UCSD-AML1 (cell line): ENCODE results near the gene NUTF2.
"Not testable (repeated sequence)": the region's sequence is repeated elsewhere in the genome, so short reads cannot be mapped to it uniquely, and the experiment has no call there.

Experiments used
- DNase-seq: peaks from one replicate; lab custom pipeline; 2025; ENCODE audit not compliant: unreplicated experiment; lab: John Stamatoyannopoulos, UW

The NUTF2 gene

DNA sequence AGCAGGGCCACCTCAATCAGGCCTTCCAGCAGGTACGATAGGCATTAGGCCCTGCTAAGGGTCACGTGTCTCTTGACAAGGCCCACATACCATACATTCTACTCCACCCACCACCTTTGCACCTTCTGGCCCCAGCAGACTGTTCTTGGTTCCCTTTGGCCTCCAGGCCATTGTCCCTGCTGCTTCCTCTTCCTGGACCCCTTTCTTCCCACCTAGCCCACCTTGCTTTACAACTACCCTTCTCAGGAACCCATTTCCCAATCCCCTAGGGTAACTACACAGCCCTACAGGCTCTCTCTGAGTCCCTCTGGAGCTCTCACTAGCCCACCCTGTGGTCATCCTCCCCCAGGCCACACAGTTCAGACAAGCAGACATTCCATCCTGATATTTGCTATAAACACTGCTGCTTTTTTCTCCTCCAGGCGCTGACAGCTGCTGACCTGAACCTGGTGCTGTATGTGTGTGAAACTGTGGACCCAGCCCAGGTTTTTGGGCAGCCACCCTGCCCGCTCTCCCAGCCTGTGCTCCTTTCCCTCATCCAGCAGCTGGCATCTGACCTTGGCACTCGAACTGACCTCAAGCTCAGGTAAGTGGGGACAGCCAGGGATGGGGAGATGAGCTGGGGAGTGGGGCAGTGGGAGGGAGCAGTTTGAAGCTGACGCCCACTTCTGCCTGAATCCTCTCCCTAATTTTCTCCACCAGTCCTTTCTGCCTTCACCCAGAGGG is 36.6 kb downstream of the NUTF2 start:
- DNase-seq: no peak

DNA sequence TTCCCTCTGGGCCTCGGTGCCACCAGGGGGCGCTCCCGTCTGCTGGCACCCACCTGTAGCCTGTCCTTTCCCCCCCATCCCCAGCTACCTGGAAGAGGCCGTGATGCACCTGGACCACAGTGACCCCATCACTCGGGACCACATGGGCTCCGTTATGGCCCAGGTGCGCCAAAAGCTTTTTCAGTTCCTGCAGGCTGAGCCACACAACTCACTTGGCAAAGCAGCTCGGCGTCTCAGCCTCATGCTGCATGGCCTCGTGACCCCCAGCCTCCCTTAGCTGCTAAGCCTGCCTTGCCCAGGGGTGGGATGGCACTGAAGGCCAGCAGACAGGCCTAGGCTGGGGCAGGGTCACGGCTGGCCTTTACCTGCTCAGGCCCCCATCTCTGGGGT is 37.1 kb downstream of the NUTF2 start:
- DNase-seq: peak; percentile 54

DNA sequence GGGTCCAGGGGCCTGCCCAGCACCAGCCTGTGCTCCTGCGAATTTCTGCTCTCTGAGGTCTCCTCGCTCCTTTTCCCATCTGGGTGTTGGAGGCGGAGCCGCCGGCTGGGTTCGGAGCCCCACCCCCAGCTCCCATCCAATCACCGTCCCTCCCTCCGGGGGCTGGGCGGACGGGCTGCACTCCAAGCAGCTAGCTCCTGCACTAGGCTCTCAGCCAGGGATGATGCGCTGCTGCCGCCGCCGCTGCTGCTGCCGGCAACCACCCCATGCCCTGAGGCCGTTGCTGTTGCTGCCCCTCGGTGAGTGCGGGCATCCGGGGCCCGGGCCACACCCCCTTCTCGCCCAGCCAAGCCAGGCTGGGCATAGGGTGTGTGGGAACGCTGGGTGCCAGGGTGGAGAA is 38.0 kb downstream of the NUTF2 start, which contains the start of gene NRN1L:
TSS of gene NRN1L (plus strand) at position 202 of the 400 bp plus-strand sequence. CDS start at position 221, 19 bp downstream.
- no peak for DNase-seq

DNA sequence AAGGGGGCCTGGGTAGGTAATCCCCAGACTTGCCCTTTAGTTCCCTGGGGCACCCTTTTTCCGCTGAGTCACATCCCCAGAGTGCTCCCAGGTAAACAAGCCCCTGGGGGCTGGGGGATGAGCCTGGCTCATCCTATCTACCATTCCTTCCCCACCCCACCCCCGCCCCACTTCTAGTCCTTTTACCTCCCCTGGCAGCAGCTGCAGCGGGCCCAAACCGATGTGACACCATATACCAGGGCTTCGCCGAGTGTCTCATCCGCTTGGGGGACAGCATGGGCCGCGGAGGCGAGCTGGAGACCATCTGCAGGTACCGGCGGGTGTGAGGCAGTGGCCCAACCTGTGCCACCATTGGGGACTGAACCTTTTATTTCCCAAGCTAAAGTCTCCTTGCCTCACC is 38.8 kb downstream of the NUTF2 start:
- no peak for DNase-seq

DNA sequence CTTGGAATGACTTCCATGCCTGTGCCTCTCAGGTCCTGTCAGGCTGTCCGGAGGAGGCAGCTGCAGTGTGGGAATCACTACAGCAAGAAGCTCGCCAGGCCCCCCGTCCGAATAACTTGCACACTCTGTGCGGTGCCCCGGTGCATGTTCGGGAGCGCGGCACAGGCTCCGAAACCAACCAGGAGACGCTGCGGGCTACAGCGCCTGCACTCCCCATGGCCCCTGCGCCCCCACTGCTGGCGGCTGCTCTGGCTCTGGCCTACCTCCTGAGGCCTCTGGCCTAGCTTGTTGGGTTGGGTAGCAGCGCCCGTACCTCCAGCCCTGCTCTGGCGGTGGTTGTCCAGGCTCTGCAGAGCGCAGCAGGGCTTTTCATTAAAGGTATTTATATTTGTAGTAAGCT is 39.2 kb downstream of the NUTF2 start:
- no peak for DNase-seq

DNA sequence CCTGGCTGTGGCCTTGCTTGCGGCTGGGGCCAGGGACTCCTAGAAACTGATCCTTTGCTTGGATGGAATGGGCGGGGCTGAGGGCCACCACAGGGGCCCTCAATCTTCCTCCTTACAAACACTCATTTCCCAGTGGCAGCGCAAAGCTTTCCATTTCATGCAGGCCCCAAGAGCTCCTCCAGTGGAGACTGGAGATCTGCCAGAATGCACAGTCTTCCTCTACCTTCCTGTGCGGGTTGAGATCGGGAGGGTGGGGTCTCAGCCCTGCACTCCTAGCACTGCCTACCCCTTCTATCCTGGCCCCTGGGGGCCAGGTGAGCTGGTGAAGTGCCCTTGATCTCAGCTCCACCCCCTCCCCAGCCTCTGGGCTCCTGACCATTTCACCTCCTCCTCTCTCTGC is 39.7 kb downstream of the NUTF2 start:
- DNase-seq: no peak

DNA sequence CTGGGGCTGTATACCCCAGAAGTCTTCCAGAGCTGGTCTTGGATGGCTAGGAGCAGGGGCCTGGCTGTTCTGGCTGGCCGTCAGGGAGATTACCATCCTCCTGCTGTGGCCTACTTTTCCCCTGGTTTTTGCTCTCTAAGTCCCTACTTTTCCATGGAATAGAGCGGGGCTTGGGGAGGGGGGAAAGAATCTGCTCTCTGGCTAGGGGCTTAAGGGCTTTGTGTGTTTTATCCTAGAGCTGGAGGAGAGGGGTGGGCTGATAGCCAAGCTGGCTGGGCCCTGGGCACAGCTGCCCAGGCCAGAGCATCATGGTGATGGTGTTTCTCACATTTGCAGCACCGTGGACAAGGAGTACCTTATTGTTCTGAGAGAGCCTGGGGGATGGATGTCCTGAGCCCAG is 41.6 kb downstream of the NUTF2 start:
- no peak for DNase-seq

DNA sequence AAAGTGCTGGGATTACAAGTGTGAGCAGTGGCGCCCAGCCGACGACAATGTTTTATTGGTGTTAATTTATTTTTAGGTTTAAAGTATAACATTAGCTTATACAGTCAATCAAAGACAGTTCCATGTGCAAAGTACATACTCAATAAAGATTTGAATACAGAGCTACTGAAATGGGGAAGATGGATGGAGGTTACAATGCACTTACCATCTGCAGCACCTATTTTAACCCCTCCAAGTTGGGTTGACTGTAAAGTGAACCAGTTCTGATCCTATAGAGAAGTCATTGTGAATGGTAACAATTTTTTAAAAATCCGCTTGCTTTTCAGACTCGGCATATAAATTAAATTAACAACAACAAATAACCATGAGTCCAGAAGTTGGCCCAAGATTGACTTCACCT is 45.6 kb downstream of the NUTF2 start:
- no peak for DNase-seq

DNA sequence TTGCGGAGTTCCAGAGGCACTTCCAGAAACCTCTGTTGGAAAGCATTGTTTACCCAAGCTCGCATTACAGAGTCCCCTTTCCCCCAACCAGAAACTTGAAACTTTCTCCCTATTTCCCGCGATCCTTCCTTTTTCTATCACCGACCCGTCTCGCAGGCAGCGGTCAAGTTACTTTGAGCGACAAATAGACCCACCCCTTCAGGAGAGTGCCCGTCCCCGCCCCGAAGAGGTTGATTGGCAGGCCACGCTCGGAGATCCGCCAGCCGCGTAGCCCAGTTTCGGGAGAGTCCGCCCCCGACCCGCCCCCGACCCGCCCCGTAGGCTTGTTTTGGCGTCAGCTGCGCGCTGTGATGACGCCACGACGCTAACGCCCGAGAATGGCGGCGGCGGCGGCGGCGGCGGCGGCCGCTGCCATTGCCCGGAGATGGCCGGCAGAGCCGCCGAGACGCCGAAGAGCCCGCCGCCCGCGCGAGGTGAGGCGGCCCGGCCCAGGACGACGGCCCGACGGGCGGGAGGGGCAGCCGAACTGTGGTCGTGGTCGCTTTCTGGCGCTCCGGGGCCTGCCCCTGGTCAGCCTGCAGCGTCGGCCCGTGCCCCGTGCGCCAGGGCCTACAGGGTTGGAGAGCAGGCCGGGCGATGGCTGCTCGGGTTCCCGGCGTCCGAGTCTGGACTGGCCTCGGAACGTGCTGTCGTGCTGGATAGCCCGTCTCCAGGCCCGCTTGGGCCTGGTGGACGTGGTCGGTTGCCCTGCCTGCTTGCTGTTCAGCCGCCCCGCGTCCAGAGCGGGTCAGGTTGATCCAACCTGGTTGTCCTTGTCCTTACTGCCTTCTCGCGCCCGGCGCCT is 46.4 kb downstream of the NUTF2 start, which contains the start of gene PSKH1:
TSS of gene PSKH1 (plus strand) at position 356 of the 844 bp plus-strand sequence. CDS start 15,496 bp downstream, outside the sequence.
- DNase-seq: peak; percentile 96

DNA sequence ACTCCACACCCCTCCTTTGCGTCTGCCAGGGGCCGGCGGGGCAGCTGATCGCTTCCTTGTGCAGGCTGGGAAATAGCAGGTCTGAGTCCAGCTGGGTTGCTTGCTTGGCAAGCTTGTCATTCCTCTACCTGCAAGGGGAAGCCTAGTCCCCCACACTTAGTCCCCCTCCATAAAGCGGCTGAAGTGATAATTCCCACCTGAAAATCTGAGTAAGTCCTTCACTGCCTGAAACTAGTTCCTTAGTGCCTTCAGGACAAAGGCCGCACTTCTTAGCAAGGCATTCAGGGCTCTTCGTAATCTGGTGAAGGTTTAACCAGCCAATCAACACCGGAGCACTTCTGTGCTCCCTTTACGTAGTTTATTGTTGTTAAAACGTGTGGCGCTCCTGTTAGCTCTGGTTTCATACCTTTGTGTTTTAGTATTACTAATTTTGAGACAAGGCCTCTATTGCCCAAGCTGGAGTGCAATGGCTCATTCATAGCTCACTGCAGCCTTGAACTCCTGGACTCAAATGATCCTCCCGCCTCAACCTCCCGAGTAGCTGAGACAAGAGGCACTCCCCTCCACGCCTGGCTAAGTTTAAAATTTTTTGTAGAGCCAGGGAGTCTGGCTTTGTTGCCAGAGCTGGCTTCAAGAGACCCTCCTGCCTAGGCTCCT is 47.1 kb downstream of the NUTF2 start:
- DNase-seq: no peak

DNA sequence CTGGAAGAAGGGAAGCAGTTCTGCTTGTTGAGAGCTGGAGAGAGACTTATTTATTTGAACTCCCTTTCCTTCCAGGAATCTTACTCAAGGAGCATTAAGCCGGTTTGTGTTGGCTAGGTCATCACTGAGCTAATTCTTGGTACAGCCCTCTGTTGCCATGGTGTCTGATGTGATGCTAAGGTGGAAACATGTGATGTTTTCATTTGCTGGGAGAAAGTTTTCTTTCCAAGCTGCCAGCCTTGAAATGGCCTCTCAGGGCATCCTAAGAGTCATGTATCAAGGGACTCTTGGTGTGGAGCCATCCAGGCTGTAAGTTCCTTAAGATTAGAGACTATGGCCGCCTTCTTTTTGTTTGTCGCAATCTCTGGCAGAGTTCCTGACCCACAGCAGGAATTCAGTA is 50.5 kb downstream of the NUTF2 start:
- no peak for DNase-seq

DNA sequence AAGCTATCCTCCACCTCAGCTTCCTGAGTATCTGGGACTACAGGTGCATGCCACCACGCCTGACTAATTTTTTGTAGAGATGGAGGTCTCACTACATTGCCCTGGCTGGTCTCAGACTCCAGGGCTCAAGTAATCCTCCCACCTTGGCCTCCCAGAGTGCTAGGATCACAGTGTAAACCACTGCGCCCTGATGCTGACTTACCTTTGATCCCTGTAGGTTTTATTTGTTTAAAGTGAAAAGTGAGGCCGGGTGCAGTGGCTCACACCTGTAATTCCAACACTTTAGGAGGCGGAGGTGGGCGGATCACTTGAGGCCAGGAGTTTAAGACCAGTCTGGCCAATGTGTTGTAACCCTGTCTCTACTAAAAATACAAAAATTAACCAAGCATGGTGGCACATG is 55.0 kb downstream of the NUTF2 start:
- DNase-seq: no peak

DNA sequence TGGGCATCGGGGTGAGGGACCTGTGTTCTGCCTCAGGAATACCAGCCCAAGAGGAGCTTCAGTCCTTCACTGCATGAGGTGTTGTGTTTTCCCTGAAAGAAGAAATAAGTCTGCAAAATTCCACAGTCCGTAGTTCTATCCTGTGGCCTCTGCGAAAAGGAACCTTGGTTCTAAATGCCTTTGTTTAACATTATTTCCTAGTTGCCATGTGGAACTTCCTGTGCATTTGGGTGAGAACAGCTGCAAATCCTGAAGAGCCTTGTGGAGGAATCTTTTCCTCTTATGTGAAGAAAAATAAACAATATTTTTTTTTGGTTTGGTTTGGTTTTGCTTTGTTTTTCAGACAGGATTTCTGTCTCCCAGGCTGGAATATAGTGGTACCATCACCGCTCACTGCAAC is 56.1 kb downstream of the NUTF2 start:
- no peak for DNase-seq

DNA sequence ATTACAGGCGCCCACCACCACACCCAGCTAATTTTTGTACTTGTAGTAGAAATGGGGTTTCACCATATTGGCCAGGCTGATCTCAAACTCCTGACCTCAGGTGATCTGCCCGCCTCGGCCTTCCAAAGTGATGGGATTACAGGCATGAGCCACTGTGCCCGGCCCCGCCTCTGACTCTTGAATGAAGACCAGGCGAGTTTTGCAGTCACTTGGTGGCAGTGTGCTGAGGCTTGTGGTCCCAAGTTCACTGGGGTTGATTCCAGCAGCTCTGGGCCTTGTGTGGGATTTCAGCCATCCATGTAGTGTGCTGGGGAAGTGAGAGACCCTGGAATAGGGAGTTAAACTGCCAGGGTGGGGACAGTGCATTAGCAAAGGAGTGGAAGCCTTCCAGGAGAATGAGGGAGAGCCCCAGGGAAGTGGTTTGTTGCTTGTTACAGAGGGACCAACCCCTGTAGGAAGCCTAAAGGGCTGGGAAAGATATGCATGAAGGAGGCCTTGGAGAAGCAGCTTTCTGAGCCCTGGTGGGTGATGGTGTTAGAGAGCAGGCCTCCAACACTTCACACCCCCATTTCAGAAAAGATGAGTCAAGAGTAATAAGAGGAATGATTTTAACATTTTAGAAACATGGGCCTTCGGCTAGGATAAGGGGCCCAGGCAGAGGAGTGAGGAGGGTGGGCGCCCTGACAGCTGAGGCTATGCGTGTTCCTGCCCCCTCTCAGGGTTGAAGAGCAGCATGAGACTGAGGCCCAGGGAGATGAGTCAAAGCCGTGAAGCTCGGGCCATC is 60.9 kb downstream of the NUTF2 start:
- no peak for DNase-seq

DNA sequence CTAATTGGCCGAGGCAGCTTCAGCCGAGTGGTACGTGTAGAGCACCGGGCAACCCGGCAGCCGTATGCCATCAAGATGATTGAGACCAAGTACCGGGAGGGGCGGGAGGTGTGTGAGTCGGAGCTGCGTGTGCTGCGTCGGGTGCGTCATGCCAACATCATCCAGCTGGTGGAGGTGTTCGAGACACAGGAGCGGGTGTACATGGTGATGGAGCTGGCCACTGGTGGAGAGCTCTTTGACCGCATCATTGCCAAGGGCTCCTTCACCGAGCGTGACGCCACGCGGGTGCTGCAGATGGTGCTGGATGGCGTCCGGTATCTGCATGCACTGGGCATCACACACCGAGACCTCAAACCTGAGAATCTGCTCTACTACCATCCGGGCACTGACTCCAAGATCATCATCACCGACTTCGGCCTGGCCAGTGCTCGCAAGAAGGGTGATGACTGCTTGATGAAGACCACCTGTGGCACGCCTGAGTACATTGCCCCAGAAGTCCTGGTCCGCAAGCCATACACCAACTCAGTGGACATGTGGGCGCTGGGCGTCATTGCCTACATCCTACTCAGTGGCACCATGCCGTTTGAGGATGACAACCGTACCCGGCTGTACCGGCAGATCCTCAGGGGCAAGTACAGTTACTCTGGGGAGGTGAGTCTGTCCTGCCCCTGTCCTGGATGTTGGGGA is 62.5 kb downstream of the NUTF2 start:
- no peak for DNase-seq

DNA sequence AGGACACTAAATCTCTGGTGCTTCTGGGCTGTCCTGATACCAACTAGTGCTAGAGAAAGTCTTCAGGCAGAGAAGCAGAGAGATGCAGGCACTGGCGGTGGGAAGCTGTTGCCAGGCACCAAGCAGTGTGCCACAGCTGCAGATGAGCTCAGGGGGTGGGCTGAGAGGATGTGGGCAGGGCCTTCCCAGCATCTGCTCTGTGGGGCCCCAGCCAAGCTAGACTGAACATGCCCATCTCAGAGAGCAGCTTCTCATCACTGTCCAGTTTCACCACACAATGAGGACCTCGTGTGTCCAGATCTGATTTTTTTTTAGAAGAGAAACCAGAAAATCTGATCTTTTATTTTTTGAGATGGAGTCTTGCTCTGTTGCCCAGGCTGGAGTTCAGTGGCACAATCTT is 63.4 kb downstream of the NUTF2 start:
- DNase-seq: no peak

DNA sequence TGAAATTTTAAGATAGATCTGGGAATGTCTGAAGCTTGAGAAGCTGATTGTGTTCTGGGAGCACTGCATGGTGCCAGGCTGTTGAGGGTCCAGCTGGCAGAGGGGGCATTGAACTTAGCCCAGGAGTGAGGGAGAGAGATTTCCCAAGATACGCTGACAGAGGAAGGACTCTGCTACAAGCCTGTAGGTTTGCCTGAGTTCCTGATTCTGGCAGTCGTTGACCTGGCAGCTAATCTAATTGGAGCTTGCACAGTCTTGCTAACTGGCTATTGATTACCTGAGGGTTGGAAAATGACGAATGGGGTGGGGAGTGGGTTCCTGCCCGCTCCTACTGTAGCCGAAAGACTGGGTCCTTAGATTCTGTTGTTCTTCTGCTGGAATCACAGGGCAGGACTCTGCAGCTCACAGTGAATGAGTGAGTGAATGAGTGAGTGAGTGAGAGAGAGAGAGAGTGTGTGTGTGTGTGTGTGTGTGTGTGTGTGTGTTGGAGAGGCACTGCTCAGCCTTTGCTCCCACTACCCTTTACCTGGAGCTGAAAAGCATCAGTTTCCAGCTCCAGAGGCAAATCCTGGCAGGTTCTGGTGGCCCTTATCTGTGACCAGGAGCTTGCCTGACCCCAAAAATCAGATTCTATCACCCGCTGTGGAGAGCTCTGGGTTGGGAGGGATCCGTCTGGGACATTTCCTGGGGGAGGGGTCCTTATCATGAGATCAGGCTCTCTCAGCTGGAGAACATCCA is 68.2 kb downstream of the NUTF2 start:
- no peak for DNase-seq

DNA sequence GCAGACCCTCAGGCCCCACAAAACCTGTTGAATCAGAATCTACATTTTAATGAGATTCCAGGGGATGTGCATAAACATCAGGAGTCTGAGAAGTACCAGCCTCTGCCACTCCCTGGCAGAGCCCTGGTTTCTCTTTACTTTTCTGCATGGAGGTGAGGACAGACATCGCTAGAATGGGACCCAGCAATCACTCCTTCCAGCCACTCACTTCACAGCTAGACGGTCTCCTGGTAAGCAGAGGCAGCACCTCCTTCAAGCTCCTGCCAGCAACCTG is 68.7 kb downstream of the NUTF2 start:
- not testable (repeated sequence) for DNase-seq

DNA sequence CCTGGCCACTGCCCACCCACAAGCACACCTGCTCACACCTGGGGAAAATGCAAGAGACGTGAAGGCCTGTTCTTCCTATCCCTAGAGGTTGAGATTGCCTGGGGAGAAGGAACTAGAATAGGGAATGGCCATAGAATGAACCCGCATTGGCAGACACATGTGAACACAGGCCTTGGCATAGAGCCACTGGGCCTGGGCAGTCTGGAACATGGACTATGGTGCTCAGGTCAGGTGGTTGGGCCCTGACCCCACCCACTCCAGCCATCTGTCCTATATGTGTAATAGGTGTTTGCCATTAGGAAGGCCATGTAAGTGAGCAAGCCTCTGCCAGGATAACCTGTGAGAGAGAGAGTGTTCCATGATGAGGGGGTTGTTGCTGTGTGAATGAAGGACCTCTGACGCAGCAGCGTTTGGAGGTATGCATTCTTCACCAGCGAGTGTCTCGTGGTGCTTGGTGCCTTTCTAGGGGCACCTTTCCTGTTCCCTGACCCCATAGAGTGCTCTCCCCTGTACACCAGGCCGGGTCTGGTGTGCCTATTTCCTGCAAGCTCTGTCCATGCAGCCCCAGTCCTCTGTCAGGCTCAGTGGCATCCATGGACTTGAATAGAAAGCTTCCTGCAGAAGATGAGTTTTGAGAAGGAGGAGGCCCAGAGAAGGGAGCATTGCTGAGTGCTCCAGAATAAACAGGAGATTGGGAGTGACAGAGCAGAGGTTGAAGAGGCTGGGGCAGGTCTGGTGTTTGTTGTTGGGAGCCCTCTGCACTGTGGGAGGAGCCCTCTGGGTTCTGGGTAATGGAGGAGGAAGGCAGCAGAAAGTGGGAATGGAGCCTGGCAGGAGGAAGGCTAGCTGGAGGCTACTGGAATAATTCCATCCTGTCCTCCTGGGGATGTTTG is 69.3 kb downstream of the NUTF2 start:
- no peak for DNase-seq
